ENCODE results near the gene CNTRL. TPM values are rescaled to one million over a fixed set of nuclear protein-coding genes. Genes with fewer than 3 reads are reported as not detected.

CNTRL gene
- total and polyA plus RNA-seq, 4 experiments from 2014 or later, result 1.5 to 122 (median 78.5) TPM

DNA sequence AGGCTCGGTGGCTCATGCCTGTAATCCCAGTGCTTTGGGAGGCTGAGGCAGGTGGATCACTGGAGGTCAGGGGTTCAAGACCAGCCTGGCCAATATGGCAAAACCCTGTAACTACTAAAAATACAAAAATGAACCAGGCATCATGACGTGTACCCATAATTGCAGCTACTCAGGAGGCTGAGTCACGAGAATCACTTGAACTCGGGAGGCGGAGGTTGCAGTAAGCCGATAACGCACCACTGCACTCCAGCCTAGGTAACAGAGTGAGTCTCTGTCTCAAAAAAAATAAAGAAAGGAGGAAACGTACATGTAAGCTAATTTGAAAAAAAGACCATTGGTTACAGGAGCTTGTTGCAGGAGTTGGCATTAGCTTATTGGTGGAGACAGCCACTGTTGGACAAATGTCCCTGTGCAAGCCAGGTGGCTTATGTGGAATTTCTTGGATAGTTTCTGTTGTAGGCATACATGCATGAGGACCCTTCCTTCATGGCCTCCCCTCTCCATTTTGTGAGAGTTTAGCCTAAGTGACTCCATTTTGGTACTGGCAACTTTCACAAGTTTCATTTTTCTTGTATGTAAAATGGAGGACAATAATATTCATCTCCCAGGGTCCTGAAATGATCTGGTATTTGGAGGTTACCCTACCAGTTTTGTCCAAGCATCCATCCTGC is 143.7 kb downstream of the CNTRL start:
- Histone ChIP-seq H3K36me3 (ENCODE audit: insufficient read depth, low read length) (no peaks in the 10 kb centered on the region), H3K27ac (ENCODE audit: low read depth, low read length) (no peak overlapping the region), H3K4me1 (ENCODE audit: insufficient read depth, low read length) (no peaks in the 10 kb centered on the region), H3K4me3 (ENCODE audit: low read length in 2 of 2) (no peak overlapping the region), H3K9me3 (ENCODE audit: control insufficient read depth in 1 of 2, low read length in 2 of 2) (no peaks in the 10 kb centered on the region), H3K27me3 (ENCODE audit: insufficient read depth, low read length) (no peaks in the 10 kb centered on the region)
- H3K9me3 Mint-ChIP-seq, result no peaks in the 10 kb centered on the region
- H3K36me3 Mint-ChIP-seq, result peaks cover 0 to 13% of the 10 kb centered on the region in 2 donors
- peaks cover 0 to 1% (median 0%) of the 10 kb centered on the region in 4 donors for H3K4me1 Mint-ChIP-seq
- intact Hi-C loops (cut with micrococcal nuclease), result no loop called here
- no peak overlapping the region for H3K27ac Mint-ChIP-seq
- H3K4me3 Mint-ChIP-seq, result no peak overlapping the region
- POLR2A ChIA-PET (ENCODE audit: partially characterized antibody), result no interaction called here
- CTCF ChIA-PET (ENCODE audit: partially characterized antibody), result interaction anchor here (1.3 kb wide), 1 partner anchor 180 kb away, joined by 3 read pairs; no protein-coding TSS in a partner anchor
- DNase-seq, result no peak
- no peaks in the 10 kb centered on the region for H3K27me3 Mint-ChIP-seq

DNA sequence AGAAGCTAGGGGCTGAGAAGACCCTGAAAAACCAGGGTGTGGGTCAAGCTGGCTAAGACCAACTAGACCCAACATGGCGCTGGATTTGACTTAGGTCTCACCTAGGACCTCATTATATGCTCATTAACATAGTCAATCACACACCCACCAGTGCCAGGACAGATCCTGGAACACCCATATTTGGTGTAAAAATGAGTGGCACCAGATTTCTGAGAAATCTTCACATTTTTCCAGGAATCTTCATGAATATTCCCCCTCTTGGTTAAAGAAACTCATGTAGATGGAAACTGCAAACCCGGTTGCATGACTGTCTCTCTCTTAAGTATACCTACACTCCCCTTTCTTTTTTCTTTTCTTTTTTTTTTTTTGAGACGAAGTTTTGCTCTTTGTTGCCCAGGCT is 144.8 kb downstream of the CNTRL start:
- no peaks in the 10 kb centered on the region for H3K36me3 ChIP-seq (ENCODE audit: insufficient read depth, low read length)
- no peaks in the 10 kb centered on the region for H3K4me1 ChIP-seq (ENCODE audit: insufficient read depth, low read length)
- H3K9me3 ChIP-seq (ENCODE audit: control insufficient read depth in 1 of 2, low read length in 2 of 2), result no peaks in the 10 kb centered on the region
- Mint-ChIP-seq H3K27ac (no peak overlapping the region), H3K4me3 (no peak overlapping the region), H3K27me3 (no peaks in the 10 kb centered on the region), H3K9me3 (no peaks in the 10 kb centered on the region), H3K4me1 (no peaks in the 10 kb centered on the region), H3K36me3 (peaks cover 0 to 13% of the 10 kb centered on the region in 2 donors)
- intact Hi-C loops (cut with micrococcal nuclease), result no loop called here
- H3K27me3 ChIP-seq (ENCODE audit: insufficient read depth, low read length), result no peaks in the 10 kb centered on the region
- ChIA-PET CTCF (ENCODE audit: partially characterized antibody) (interaction anchor here (1.0 kb wide), 1 partner anchor 159 kb away, joined by 4 read pairs; no protein-coding TSS in a partner anchor), POLR2A (ENCODE audit: partially characterized antibody) (no interaction called here)
- H3K27ac ChIP-seq (ENCODE audit: low read depth, low read length), result no peak overlapping the region
- H3K4me3 ChIP-seq (ENCODE audit: low read length in 2 of 2), result no peak overlapping the region
- no peak for DNase-seq

DNA sequence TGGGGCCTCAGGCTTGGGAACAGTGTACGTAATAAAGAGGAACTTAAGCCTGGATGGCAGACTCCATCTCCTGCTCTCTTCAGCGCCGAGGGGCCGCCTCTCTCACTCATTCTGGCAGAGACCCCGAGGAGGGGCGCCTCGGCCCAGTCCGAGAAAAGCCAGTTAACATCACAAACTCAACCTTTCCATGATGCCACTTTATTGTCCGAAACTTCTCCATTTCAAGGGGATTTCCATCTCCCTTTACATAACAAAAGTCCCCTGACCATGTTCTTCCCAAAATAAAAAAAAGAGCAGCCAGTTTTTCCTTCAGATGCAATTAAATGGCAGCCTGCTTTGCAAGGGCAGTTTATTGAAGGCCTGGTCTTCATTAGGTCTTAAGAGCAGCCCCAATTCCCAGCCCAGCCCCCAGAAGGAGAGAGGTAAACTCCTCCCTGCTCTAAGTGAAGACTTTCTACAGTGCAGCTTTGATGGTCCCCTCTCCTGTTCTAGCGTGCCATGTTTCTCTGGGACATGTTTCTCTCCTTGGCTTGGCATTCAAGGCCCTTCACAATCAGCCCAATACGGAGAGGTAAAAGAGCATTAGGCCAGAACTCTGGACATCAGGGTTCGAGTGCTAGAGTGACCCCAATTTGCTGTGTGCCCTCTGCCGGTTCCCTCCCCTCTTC is 146.4 kb downstream of the CNTRL start:
- Histone ChIP-seq H3K4me3 (ENCODE audit: low read length in 2 of 2) (no peak overlapping the region), H3K27ac (ENCODE audit: low read depth, low read length) (no peak overlapping the region), H3K4me1 (ENCODE audit: insufficient read depth, low read length) (no peaks in the 10 kb centered on the region), H3K27me3 (ENCODE audit: insufficient read depth, low read length) (no peaks in the 10 kb centered on the region), H3K36me3 (ENCODE audit: insufficient read depth, low read length) (no peaks in the 10 kb centered on the region), H3K9me3 (ENCODE audit: control insufficient read depth in 1 of 2, low read length in 2 of 2) (no peaks in the 10 kb centered on the region)
- H3K4me1 Mint-ChIP-seq, result no peaks in the 10 kb centered on the region
- DNase-seq, result no peak
- intact Hi-C loops (cut with micrococcal nuclease), result no loop called here
- no peaks in the 10 kb centered on the region for H3K9me3 Mint-ChIP-seq
- H3K27me3 Mint-ChIP-seq, result no peaks in the 10 kb centered on the region
- H3K36me3 Mint-ChIP-seq, result peaks cover 0 to 13% of the 10 kb centered on the region in 2 donors
- POLR2A ChIA-PET (ENCODE audit: partially characterized antibody), result no interaction called here
- H3K27ac Mint-ChIP-seq, result no peak overlapping the region
- H3K4me3 Mint-ChIP-seq, result no peak overlapping the region
- CTCF ChIA-PET (ENCODE audit: partially characterized antibody), result interaction anchor here (5.0 kb wide), 1 partner anchor 8 kb away, joined by 28 read pairs; no protein-coding TSS in a partner anchor

DNA sequence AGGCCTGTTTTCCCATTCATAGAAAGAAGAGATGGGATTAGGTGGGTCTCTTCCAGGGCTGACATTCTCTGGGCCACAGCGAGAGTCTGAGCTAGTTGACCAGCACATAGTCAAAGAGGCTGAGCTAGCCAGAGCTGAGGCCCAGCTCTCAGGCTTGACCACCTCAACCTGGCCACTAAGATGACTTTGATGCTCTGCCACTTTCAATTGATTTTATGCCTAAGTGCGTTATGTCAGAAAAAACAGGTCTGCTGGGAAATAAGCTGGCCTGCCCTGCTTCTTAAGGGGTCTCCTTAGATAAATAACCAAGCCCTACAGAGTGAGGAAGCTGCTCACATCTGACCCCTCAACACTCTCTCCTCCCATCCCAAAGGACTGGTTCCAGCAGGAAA is 146.9 kb downstream of the CNTRL start:
- ChIA-PET CTCF (ENCODE audit: partially characterized antibody) (interaction anchor here (5.0 kb wide), 1 partner anchor 9 kb away, joined by 28 read pairs; no protein-coding TSS in a partner anchor), POLR2A (ENCODE audit: partially characterized antibody) (no interaction called here)
- Histone ChIP-seq H3K4me3 (ENCODE audit: low read length in 2 of 2) (no peak overlapping the region), H3K4me1 (ENCODE audit: insufficient read depth, low read length) (no peaks in the 10 kb centered on the region), H3K27me3 (ENCODE audit: insufficient read depth, low read length) (no peaks in the 10 kb centered on the region), H3K27ac (ENCODE audit: low read depth, low read length) (no peak overlapping the region), H3K36me3 (ENCODE audit: insufficient read depth, low read length) (no peaks in the 10 kb centered on the region), H3K9me3 (ENCODE audit: control insufficient read depth in 1 of 2, low read length in 2 of 2) (no peaks in the 10 kb centered on the region)
- H3K36me3 Mint-ChIP-seq, result peaks cover 0 to 8% of the 10 kb centered on the region in 2 donors
- no peak for DNase-seq
- H3K27me3 Mint-ChIP-seq, result no peaks in the 10 kb centered on the region
- intact Hi-C loops (cut with micrococcal nuclease), result no loop called here
- H3K9me3 Mint-ChIP-seq, result no peaks in the 10 kb centered on the region
- H3K4me3 Mint-ChIP-seq, result no peak overlapping the region
- no peaks in the 10 kb centered on the region for H3K4me1 Mint-ChIP-seq
- no peak overlapping the region for H3K27ac Mint-ChIP-seq

DNA sequence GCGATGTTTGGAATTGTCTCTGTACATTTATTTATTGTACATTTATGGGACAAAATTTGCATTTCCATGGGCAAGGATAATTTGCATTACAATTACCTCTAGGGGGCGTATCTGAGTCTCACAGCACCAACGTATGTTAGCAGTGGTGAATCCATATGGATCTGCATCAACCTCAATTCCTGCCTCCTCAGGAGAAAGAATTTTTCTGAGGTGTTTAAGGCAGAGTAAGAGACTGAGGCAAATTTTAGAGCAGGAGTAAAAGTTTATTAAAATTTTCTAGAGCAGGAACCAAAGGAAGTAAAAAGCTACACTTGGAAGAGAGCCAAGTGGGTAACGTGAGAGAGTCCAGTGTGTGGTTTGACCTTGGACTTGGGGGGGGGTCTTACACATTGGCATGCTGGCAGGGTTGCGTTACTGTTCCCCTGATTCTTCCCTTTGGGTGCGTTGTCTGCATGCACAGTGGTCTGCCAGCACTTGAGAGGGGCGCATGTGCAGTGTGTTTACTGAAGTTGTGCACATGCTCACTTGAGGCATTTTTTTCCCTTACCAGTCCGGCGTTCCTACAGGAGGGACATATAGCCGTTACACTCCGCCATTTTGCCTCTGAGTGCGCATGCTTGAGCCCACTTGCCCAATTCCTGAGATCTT is 147.9 kb downstream of the CNTRL start:
- intact Hi-C loops (cut with micrococcal nuclease), result no loop called here
- Histone ChIP-seq H3K4me3 (ENCODE audit: low read length in 2 of 2) (no peak overlapping the region), H3K4me1 (ENCODE audit: insufficient read depth, low read length) (no peaks in the 10 kb centered on the region), H3K27me3 (ENCODE audit: insufficient read depth, low read length) (no peaks in the 10 kb centered on the region), H3K36me3 (ENCODE audit: insufficient read depth, low read length) (no peaks in the 10 kb centered on the region), H3K9me3 (ENCODE audit: control insufficient read depth in 1 of 2, low read length in 2 of 2) (no peaks in the 10 kb centered on the region), H3K27ac (ENCODE audit: low read depth, low read length) (no peak overlapping the region)
- no peak overlapping the region for H3K27ac Mint-ChIP-seq
- CTCF ChIA-PET (ENCODE audit: partially characterized antibody), result interaction anchor here (0.9 to 5.0 kb wide), 2 partner anchors 10 to 56 kb away, joined by 3 to 28 read pairs; no protein-coding TSS in a partner anchor
- no peaks in the 10 kb centered on the region for H3K4me1 Mint-ChIP-seq
- no peaks in the 10 kb centered on the region for H3K9me3 Mint-ChIP-seq
- no peaks in the 10 kb centered on the region for H3K27me3 Mint-ChIP-seq
- no peak overlapping the region for H3K4me3 Mint-ChIP-seq
- POLR2A ChIA-PET (ENCODE audit: partially characterized antibody), result no interaction called here
- DNase-seq, result no peak
- peaks cover 0 to 8% of the 10 kb centered on the region in 2 donors for H3K36me3 Mint-ChIP-seq

DNA sequence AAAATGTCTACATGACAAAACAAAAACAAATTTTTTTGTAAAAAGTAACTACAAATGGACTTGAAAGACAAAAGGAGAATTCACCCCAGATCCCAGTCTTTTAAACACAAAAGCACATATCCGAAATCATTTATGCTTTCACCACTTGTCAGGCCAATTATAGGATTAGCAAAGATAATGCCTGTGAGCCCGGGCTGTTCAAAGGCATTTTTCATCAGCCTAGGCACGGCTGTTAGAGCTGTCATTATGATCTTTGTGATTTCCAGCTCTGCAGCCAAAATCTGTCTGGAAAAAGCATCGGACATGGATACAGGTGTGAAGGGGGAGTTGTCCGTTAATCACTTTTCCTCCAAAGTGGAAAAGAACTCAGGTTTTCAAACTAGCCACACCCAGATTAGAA is 150.5 kb downstream of the CNTRL start:
- no peaks in the 10 kb centered on the region for H3K4me1 ChIP-seq (ENCODE audit: insufficient read depth, low read length)
- no peaks in the 10 kb centered on the region for H3K9me3 Mint-ChIP-seq
- no peak overlapping the region for H3K27ac ChIP-seq (ENCODE audit: low read depth, low read length)
- H3K9me3 ChIP-seq (ENCODE audit: control insufficient read depth in 1 of 2, low read length in 2 of 2), result no peaks in the 10 kb centered on the region
- DNase-seq, result no peak
- POLR2A ChIA-PET (ENCODE audit: partially characterized antibody), result no interaction called here
- peaks cover 0 to 2% (median 0%) of the 10 kb centered on the region in 4 donors for H3K4me1 Mint-ChIP-seq
- no peak overlapping the region for H3K27ac Mint-ChIP-seq
- peaks cover 0 to 2% of the 10 kb centered on the region in 2 donors for H3K36me3 Mint-ChIP-seq
- no peaks in the 10 kb centered on the region for H3K27me3 Mint-ChIP-seq
- H3K4me3 ChIP-seq (ENCODE audit: low read length in 2 of 2), result no peak overlapping the region
- CTCF ChIA-PET (ENCODE audit: partially characterized antibody), result interaction anchor here (5.0 kb wide), 1 partner anchor 12 kb away, joined by 28 read pairs; no protein-coding TSS in a partner anchor
- H3K27me3 ChIP-seq (ENCODE audit: insufficient read depth, low read length), result no peaks in the 10 kb centered on the region
- H3K36me3 ChIP-seq (ENCODE audit: insufficient read depth, low read length), result no peaks in the 10 kb centered on the region
- intact Hi-C loops (cut with micrococcal nuclease), result no loop called here
- no peak overlapping the region for H3K4me3 Mint-ChIP-seq

DNA sequence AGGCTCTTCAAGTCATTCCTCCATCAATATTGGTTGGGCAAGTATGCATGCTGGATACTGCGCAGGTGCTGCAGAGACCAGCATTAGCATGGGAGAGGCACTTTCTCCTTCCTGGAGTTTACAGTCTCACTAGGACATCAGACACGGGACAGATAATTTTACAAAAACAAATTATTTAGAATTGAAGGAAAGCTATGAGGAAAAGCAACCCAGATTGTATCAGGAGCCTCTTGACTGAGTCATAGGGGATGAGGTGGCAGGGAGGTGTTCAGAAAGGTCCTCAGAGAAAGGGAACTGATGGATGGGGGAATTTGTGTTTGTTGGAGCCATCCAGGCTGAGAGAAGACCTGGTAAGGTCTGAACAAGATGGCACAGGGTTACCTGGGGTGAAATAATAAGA is 151.4 kb downstream of the CNTRL start:
- intact Hi-C loops (cut with micrococcal nuclease), result no loop called here
- ChIA-PET POLR2A (ENCODE audit: partially characterized antibody) (no interaction called here), CTCF (ENCODE audit: partially characterized antibody) (interaction anchor here (1.9 kb wide), 1 partner anchor 14 kb away, joined by 8 read pairs; no protein-coding TSS in a partner anchor)
- Mint-ChIP-seq H3K4me1 (peaks cover 0 to 2% (median 0%) of the 10 kb centered on the region in 4 donors), H3K4me3 (no peak overlapping the region), H3K36me3 (peaks cover 0 to 5% of the 10 kb centered on the region in 2 donors), H3K9me3 (no peaks in the 10 kb centered on the region), H3K27ac (no peak overlapping the region), H3K27me3 (no peaks in the 10 kb centered on the region)
- H3K27ac ChIP-seq (ENCODE audit: low read depth, low read length), result no peak overlapping the region
- no peaks in the 10 kb centered on the region for H3K27me3 ChIP-seq (ENCODE audit: insufficient read depth, low read length)
- DNase-seq, result no peak
- no peaks in the 10 kb centered on the region for H3K4me1 ChIP-seq (ENCODE audit: insufficient read depth, low read length)
- H3K36me3 ChIP-seq (ENCODE audit: insufficient read depth, low read length), result no peaks in the 10 kb centered on the region
- no peak overlapping the region for H3K4me3 ChIP-seq (ENCODE audit: low read length in 2 of 2)
- no peaks in the 10 kb centered on the region for H3K9me3 ChIP-seq (ENCODE audit: control insufficient read depth in 1 of 2, low read length in 2 of 2)

Data from CD4-positive, alpha-beta memory T cell (primary cell).